GM19324 (cell line): ENCODE results near the gene INPP5A.

Experiments used
- ATAC-seq: cut with Tn5 transposase; IDR thresholded peaks from one replicate; pipeline ENCODE4 v1.9.1; 2021; ENCODE audit warnings: mild to moderate bottlenecking, moderate library complexity; ENCODE audit not compliant: unreplicated experiment, low FRiP score

Gene INPP5A

GRCh38 chr10:132804785-132805426 lies 267.3 kb downstream of the INPP5A start:
- no peak for ATAC-seq

- no peak for ATAC-seq
Measured at GRCh38 chr10:132805599-132805998, 268.0 kb downstream of the INPP5A start.

GRCh38 chr10:132806110-132806509 lies 268.5 kb downstream of the INPP5A start:
- no peak for ATAC-seq

GRCh38 chr10:132806561-132807003 lies 269.0 kb downstream of the INPP5A start:
- no peak for ATAC-seq

GRCh38 chr10:132807621-132808049 lies 270.0 kb downstream of the INPP5A start:
- ATAC-seq, result no peak

- no peak for ATAC-seq
Measured at GRCh38 chr10:132808383-132809231, 271.0 kb downstream of the INPP5A start.

GRCh38 chr10:132809232-132810140 lies 271.9 kb downstream of the INPP5A start:
- no peak for ATAC-seq

GRCh38 chr10:132810141-132810806 lies 272.7 kb downstream of the INPP5A start:
- no peak for ATAC-seq

GRCh38 chr10:132810807-132811700 lies 273.5 kb downstream of the INPP5A start:
- no peak for ATAC-seq

GRCh38 chr10:132811891-132812481 lies 274.4 kb downstream of the INPP5A start:
- ATAC-seq, result no peak

GRCh38 chr10:132812520-132812919 lies 274.9 kb downstream of the INPP5A start:
- no peak for ATAC-seq

- ATAC-seq, result no peak
Measured at GRCh38 chr10:132813001-132813401, 275.4 kb downstream of the INPP5A start.

GRCh38 chr10:132813560-132814468 lies 276.2 kb downstream of the INPP5A start:
- no peak for ATAC-seq

GRCh38 chr10:132814469-132814856 lies 276.9 kb downstream of the INPP5A start:
- no peak for ATAC-seq

- no peak for ATAC-seq
Measured at GRCh38 chr10:132815168-132815857, 277.7 kb downstream of the INPP5A start.

GRCh38 chr10:132816718-132817117 lies 279.1 kb downstream of the INPP5A start:
- ATAC-seq, result no peak

- no peak for ATAC-seq
Measured at GRCh38 chr10:132817701-132818211, 280.2 kb downstream of the INPP5A start.
